HepG2 (cell line): ENCODE data around the gene ULBP2. TPM values are rescaled to one million over a fixed set of nuclear protein-coding genes. Genes with fewer than 3 reads are reported as not detected.

Experiments
- AKAP8 ChIP-seq: sonication (generic); formaldehyde crosslinking; IDR thresholded peaks from 2 replicates; pipeline ENCODE4 v1.5.1; 2020; ENCODE audit warnings: mild to moderate bottlenecking, missing genetic modification reagents
- ARNT ChIP-seq: fragments of 450-650 bp; IDR thresholded peaks from 2 replicates; pipeline ENCODE4 v1.6.1; 2017
- CREBL2 ChIP-seq: sonication (generic); formaldehyde crosslinking; IDR thresholded peaks from 2 replicates; pipeline ENCODE4 v1.8.1; 2023; ENCODE audit warnings: missing genetic modification reagents, mild to moderate bottlenecking, borderline replicate concordance
- HOMEZ ChIP-seq: IDR thresholded peaks from 2 replicates; pipeline ENCODE4 v1.6.1; 2016; ENCODE audit warnings: low read depth
- HOXA3 ChIP-seq: sonication (generic); formaldehyde crosslinking; IDR thresholded peaks from 2 replicates; pipeline ENCODE4 v1.5.0; 2020; ENCODE audit warnings: missing genetic modification reagents
- MED13 ChIP-seq: sonication (generic); formaldehyde crosslinking; IDR thresholded peaks from 2 replicates; pipeline ENCODE4 v1.5.0; 2020; ENCODE audit warnings: missing genetic modification reagents
- MXI1 ChIP-seq: IDR thresholded peaks from 3 replicates; pipeline ENCODE4 v1.6.1; 2012; ENCODE audit warnings: low read depth, low read length, inconsistent platforms, borderline replicate concordance
- ONECUT2 ChIP-seq: sonication (generic); formaldehyde crosslinking; IDR thresholded peaks from 2 replicates; pipeline ENCODE4 v1.4.0; 2020; ENCODE audit warnings: missing genetic modification reagents
- PHB2 ChIP-seq: fragments of 450-650 bp; IDR thresholded peaks from 2 replicates; pipeline ENCODE4 v1.6.1; 2018; ENCODE audit not compliant: partially characterized antibody
- PHF21A ChIP-seq: sonication (generic); formaldehyde crosslinking; IDR thresholded peaks from 2 replicates; pipeline ENCODE4 v1.5.0; 2020; ENCODE audit warnings: mild to moderate bottlenecking, missing genetic modification reagents
- PRPF4 ChIP-seq: fragments of 200-400 bp; formaldehyde crosslinking; IDR thresholded peaks from 2 replicates; pipeline ENCODE4 v1.6.1; 2016; ENCODE audit warnings: low read length, low read depth; ENCODE audit not compliant: poor library complexity, severe bottlenecking
- SATB2 ChIP-seq: sonication (generic); formaldehyde crosslinking; IDR thresholded peaks from 2 replicates; pipeline ENCODE4 v1.5.0; 2020; ENCODE audit warnings: missing genetic modification reagents
- SP1 ChIP-seq, 2 experiments: fragments of 450-650 bp in 1 of 2; sonication (generic) in 1 of 2; formaldehyde crosslinking in 1 of 2; IDR thresholded peaks; 2 replicates each; pipeline versions ENCODE4 v1.4.0 to v1.6.1; 2016 to 2020; ENCODE audit warnings: missing genetic modification reagents in 1 of 2
- SP2 ChIP-seq: sonication (generic); formaldehyde crosslinking; IDR thresholded peaks from 2 replicates; pipeline ENCODE4 v1.5.1; 2020; ENCODE audit warnings: mild to moderate bottlenecking, missing genetic modification reagents
- SP4 ChIP-seq: sonication (generic); formaldehyde crosslinking; IDR thresholded peaks from 2 replicates; pipeline ENCODE4 v1.8.1; 2023; ENCODE audit warnings: mild to moderate bottlenecking, missing genetic modification reagents
- SRSF9 ChIP-seq: fragments of 200-400 bp; formaldehyde crosslinking; IDR thresholded peaks from 2 replicates; pipeline ENCODE4 v1.6.1; 2018; ENCODE audit warnings: borderline replicate concordance, mild to moderate bottlenecking, low read depth, low read length; ENCODE audit not compliant: insufficient read depth, poor library complexity, severe bottlenecking
- SRY ChIP-seq: sonication (generic); formaldehyde crosslinking; IDR thresholded peaks from 2 replicates; pipeline ENCODE4 v1.8.0; 2022; ENCODE audit warnings: mild to moderate bottlenecking, missing genetic modification reagents
- TOE1 ChIP-seq: sonication (generic); formaldehyde crosslinking; IDR thresholded peaks from 2 replicates; pipeline ENCODE4 v1.4.0; 2020; ENCODE audit warnings: mild to moderate bottlenecking, missing genetic modification reagents
- XBP1 ChIP-seq: sonication (generic); formaldehyde crosslinking; IDR thresholded peaks from 2 replicates; pipeline ENCODE4 v1.5.0; 2020; ENCODE audit warnings: missing genetic modification reagents
- ZBTB25 ChIP-seq: IDR thresholded peaks from 2 replicates; pipeline ENCODE4 v1.6.1; 2018; ENCODE audit warnings: missing genetic modification reagents
- ZHX1 ChIP-seq: sonication (generic); formaldehyde crosslinking; IDR thresholded peaks from 2 replicates; pipeline ENCODE4 v1.8.1; 2022; ENCODE audit warnings: low read depth, mild to moderate bottlenecking, missing genetic modification reagents
- ZNF333 ChIP-seq: sonication (generic); formaldehyde crosslinking; IDR thresholded peaks from 2 replicates; pipeline ENCODE4 v1.4.0; 2020; ENCODE audit warnings: mild to moderate bottlenecking, missing genetic modification reagents, borderline replicate concordance
- ZNF383 ChIP-seq: sonication (generic); formaldehyde crosslinking; IDR thresholded peaks from 2 replicates; pipeline ENCODE4 v1.4.0; 2020; ENCODE audit warnings: missing genetic modification reagents, mild to moderate bottlenecking, borderline replicate concordance
- ZNF510 ChIP-seq: sonication (generic); formaldehyde crosslinking; IDR thresholded peaks from 2 replicates; pipeline ENCODE4 v1.4.0; 2020; ENCODE audit warnings: low read depth, mild to moderate bottlenecking, missing genetic modification reagents
- ZNF570 ChIP-seq: sonication (generic); formaldehyde crosslinking; IDR thresholded peaks from 2 replicates; pipeline ENCODE4 v1.4.0; 2020; ENCODE audit warnings: mild to moderate bottlenecking, missing genetic modification reagents, borderline replicate concordance
- ZSCAN31 ChIP-seq: sonication (generic); formaldehyde crosslinking; IDR thresholded peaks from 2 replicates; pipeline ENCODE4 v1.5.0; 2020; ENCODE audit warnings: low read depth, mild to moderate bottlenecking, missing genetic modification reagents
- polyA plus RNA-seq, 8 experiments: library from polyadenylated mRNA; depleted of rRNA in 3 of 8; stranded (reverse) in 7 of 8; unstranded in 1 of 8; fragments of >200 nt; fragmentation: Illumina TruSeq in 4 of 8; extraction: Trizol in 4 of 8; gene quantifications; 2 replicates each; pipeline versions ENCODE4 v1.2.1 to v1.2.3, GENCODE V29; 2011 to 2016; ENCODE audit warnings: low read depth in 4 of 8, missing spikeins in 1 of 8, mixed read lengths in 1 of 8; ENCODE audit not compliant: insufficient read depth in 1 of 8
- total RNA-seq, 5 experiments: library from RNA; depleted of rRNA; stranded (reverse); fragments of >200 nt; fragmentation: Illumina TruSeq; extraction: Trizol; gene quantifications; 2 replicates each; pipeline ENCODE4 v1.2.3, GENCODE V29; 2016; ENCODE audit warnings: low read depth in 1 of 5

The ULBP2 gene
- total and polyA plus RNA-seq, 2 of the 13 experiments (the other 11 are each of a cell fraction or from before 2014, with no cell fraction given), result not detected

- no peak for TF ChIP-seq SRY
- no peak for TF ChIP-seq ARNT
- TF ChIP-seq ZSCAN31 (CRISPR knock-in tag), result no peak
- 0 out of 2 replicates have a peak, but pooled peaks have one; percentile 69 for TF ChIP-seq CREBL2 (CRISPR knock-in tag)
- no peak for TF ChIP-seq AKAP8 (CRISPR knock-in tag)
- no peak for TF ChIP-seq SP2
- TF ChIP-seq HOXA3 (CRISPR knock-in tag), result peak; percentile 56
- no peak for TF ChIP-seq ZNF333 (CRISPR knock-in tag)
- no peak for TF ChIP-seq MED13 (CRISPR knock-in tag)
- peak; percentile 38; the same call in 1 of the 2 replicates for TF ChIP-seq ZHX1
- TF ChIP-seq PHF21A (CRISPR knock-in tag), result no peak; the same call in 1 of the 2 replicates
- TF ChIP-seq SRSF9, result no peak
- TF ChIP-seq PHB2, result no peak
- TF ChIP-seq ZNF510 (CRISPR knock-in tag), result peak; percentile 70; the same call in 1 of the 2 replicates
- no peak for TF ChIP-seq ZNF570 (CRISPR knock-in tag)
- no peak for TF ChIP-seq HOMEZ (CRISPR knock-in tag)
- TF ChIP-seq TOE1 (CRISPR knock-in tag), result no peak
- TF ChIP-seq XBP1 (CRISPR knock-in tag), result no peak
- TF ChIP-seq SP4, result peak; percentile 60; the same call in 1 of the 2 replicates
- no peak for TF ChIP-seq ONECUT2 (CRISPR knock-in tag)
- 0 out of 2 replicates have a peak, but pooled peaks have one; percentile 10 for TF ChIP-seq ZBTB25
- TF ChIP-seq MXI1, result 0 out of 3 replicates have a peak, but pooled peaks have one; percentile 25
- no peak for TF ChIP-seq SP1 (IDR thresholded peaks at IDR 0.05)
- TF ChIP-seq SP1 (CRISPR knock-in tag; IDR thresholded peaks at IDR 0.05), result peak; percentile 9; the same call in 1 of the 2 replicates
- TF ChIP-seq SATB2 (CRISPR knock-in tag), result no peak
- no peak for TF ChIP-seq ZNF383 (CRISPR knock-in tag)
- TF ChIP-seq PRPF4, result no peak
Measured at GRCh38 chr6:149925974-149926777, 15.6 kb upstream of the ULBP2 start (continued).
